Thymus (tissue), 11 donors: ENCODE results near the gene CPPED1. TPM values are rescaled to one million over a fixed set of nuclear protein-coding genes. Genes with fewer than 3 reads are reported as not detected.
A peak's percentile ranks its signal among the peaks of the same experiment; 100 is the strongest.

Experiments used
- DNase-seq, 9 donors: peaks; one replicate each; pipeline ENCODE4 v3.0.0-alpha.2; 2013; ENCODE audit warnings: low spot score in 9 of 9, low read depth in 6 of 9, missing footprints in 1 of 9
- H3K27ac ChIP-seq, 2 donors: one replicate each; pipeline ENCODE4 v1.5.1; 2013; ENCODE audit warnings: control low read depth in 1 of 2, low read depth in 1 of 2, low read length in 1 of 2, mild to moderate bottlenecking in 1 of 2, moderate library complexity in 1 of 2
- H3K27me3 ChIP-seq, 2 donors: one replicate each; pipeline ENCODE4 v1.5.1; 2013; ENCODE audit warnings: low read length in 1 of 2; ENCODE audit not compliant: control insufficient read depth in 2 of 2, insufficient read depth in 1 of 2
- H3K36me3 ChIP-seq, 2 donors: one replicate each; pipeline ENCODE4 v1.5.1; 2013; ENCODE audit warnings: low read length in 1 of 2, mild to moderate bottlenecking in 1 of 2, moderate library complexity in 1 of 2; ENCODE audit not compliant: control insufficient read depth in 2 of 2, insufficient read depth in 2 of 2
- H3K4me1 ChIP-seq, 2 donors: one replicate each; pipeline ENCODE4 v1.5.1; 2013; ENCODE audit warnings: low read length in 2 of 2; ENCODE audit not compliant: control insufficient read depth in 2 of 2, insufficient read depth in 2 of 2
- H3K4me3 ChIP-seq, 2 donors: one replicate each; pipeline ENCODE4 v1.5.1; 2013; ENCODE audit warnings: low read length in 2 of 2, control low read depth in 1 of 2, mild to moderate bottlenecking in 1 of 2
- H3K9me3 ChIP-seq, 2 donors: one replicate each; pipeline ENCODE4 v1.5.1; 2013; ENCODE audit warnings: low read length in 1 of 2, mild to moderate bottlenecking in 1 of 2; ENCODE audit not compliant: control insufficient read depth in 2 of 2, insufficient read depth in 1 of 2
- WGBS: extraction: QIAGEN DNeasy Blood & Tissue Kit; methylation state at CpG from one replicate; pipeline ENCODE4 v1.1.7; 2013; 5-methylcytosine and 5-hydroxymethylcytosine counted together
- polyA plus RNA-seq: library from polyadenylated mRNA; stranded (reverse); fragments of 200-250 nt; gene quantifications from one replicate; pipeline ENCODE4 v1.2.3, GENCODE V29; 2013
- total RNA-seq: library from RNA; stranded (reverse); fragments of 120-200 nt; gene quantifications from one replicate; pipeline ENCODE4 v1.2.4, GENCODE V29; 2013
- donor health status: healthy.

The CPPED1 gene
- total and polyA plus RNA-seq, 2 donors = 4.0 to 10.1 TPM

GRCh38 chr16:12679660-12680272 is 123.9 kb downstream of the CPPED1 start:
- no peaks in the 10 kb centered on the region for H3K9me3 ChIP-seq
- no peak overlapping the region for H3K4me3 ChIP-seq
- peaks cover 0 to 5% of the 10 kb centered on the region in 2 donors for H3K4me1 ChIP-seq
- no peak for DNase-seq
- no peaks in the 10 kb centered on the region for H3K36me3 ChIP-seq
- 97% methylated on average over 3 of the region's 3 CpGs for WGBS
- H3K27ac ChIP-seq = no peak overlapping the region
- no peaks in the 10 kb centered on the region for H3K27me3 ChIP-seq

- H3K4me3 ChIP-seq = no peak overlapping the region
- no peaks in the 10 kb centered on the region for H3K27me3 ChIP-seq
- no peak overlapping the region for H3K27ac ChIP-seq
- peaks cover 0 to 5% of the 10 kb centered on the region in 2 donors for H3K4me1 ChIP-seq
- no peaks in the 10 kb centered on the region for H3K9me3 ChIP-seq
- 96% methylated on average over 3 of the region's 3 CpGs for WGBS
- H3K36me3 ChIP-seq = no peaks in the 10 kb centered on the region
- no peak for DNase-seq
These were observed 124.7 kb downstream of the CPPED1 start for GRCh38 chr16:12678983-12679382.

GRCh38 chr16:12677502-12677901 is 126.2 kb downstream of the CPPED1 start:
- no peaks in the 10 kb centered on the region for H3K36me3 ChIP-seq
- H3K27ac ChIP-seq = no peak overlapping the region
- no peaks in the 10 kb centered on the region for H3K9me3 ChIP-seq
- WGBS = 32% methylated on average over 8 of the region's 8 CpGs
- peak in 5 of 9 donors; percentile 22 to 61 (median 37) for DNase-seq
- H3K27me3 ChIP-seq = no peaks in the 10 kb centered on the region
- no peak overlapping the region for H3K4me3 ChIP-seq
- H3K4me1 ChIP-seq = peaks cover 0 to 5% of the 10 kb centered on the region in 2 donors

- no peaks in the 10 kb centered on the region for H3K9me3 ChIP-seq
- no peak for DNase-seq
- no peak overlapping the region for H3K4me3 ChIP-seq
- H3K4me1 ChIP-seq = peaks cover 0 to 5% of the 10 kb centered on the region in 2 donors
- no peak overlapping the region for H3K27ac ChIP-seq
- WGBS = 39% methylated on average over 5 of the region's 5 CpGs
- no peaks in the 10 kb centered on the region for H3K36me3 ChIP-seq
- no peaks in the 10 kb centered on the region for H3K27me3 ChIP-seq
These were observed 127.8 kb downstream of the CPPED1 start for GRCh38 chr16:12675852-12676251.

GRCh38 chr16:12675046-12675445 is 128.6 kb downstream of the CPPED1 start:
- 67% methylated on average over 4 of the region's 4 CpGs for WGBS
- Histone ChIP-seq H3K4me3 (no peak overlapping the region), H3K4me1 (peaks cover 0 to 5% of the 10 kb centered on the region in 2 donors), H3K27ac (no peak overlapping the region), H3K27me3 (no peaks in the 10 kb centered on the region), H3K9me3 (no peaks in the 10 kb centered on the region), H3K36me3 (no peaks in the 10 kb centered on the region)
- no peak for DNase-seq

- 96% methylated on average over 5 of the region's 5 CpGs for WGBS
These were observed 129.2 kb downstream of the CPPED1 start for GRCh38 chr16:12674524-12674923.

GRCh38 chr16:12674071-12674470 is 129.6 kb downstream of the CPPED1 start:
- H3K9me3 ChIP-seq = no peaks in the 10 kb centered on the region
- DNase-seq = no peak
- WGBS = 93% methylated on average over 6 of the region's 6 CpGs
- H3K4me1 ChIP-seq = peaks cover 0 to 5% of the 10 kb centered on the region in 2 donors
- no peak overlapping the region for H3K4me3 ChIP-seq
- H3K36me3 ChIP-seq = no peaks in the 10 kb centered on the region
- H3K27me3 ChIP-seq = no peaks in the 10 kb centered on the region
- no peak overlapping the region for H3K27ac ChIP-seq

More at GRCh38 chr16:12674524-12674923, 129.2 kb downstream of the CPPED1 start:
- Histone ChIP-seq H3K9me3 (no peaks in the 10 kb centered on the region), H3K4me3 (no peak overlapping the region), H3K4me1 (peaks cover 0 to 5% of the 10 kb centered on the region in 2 donors), H3K27ac (no peak overlapping the region), H3K36me3 (no peaks in the 10 kb centered on the region), H3K27me3 (no peaks in the 10 kb centered on the region)
- no peak for DNase-seq

- 87% methylated on average over 10 of the region's 10 CpGs for WGBS
- peaks cover 0 to 5% of the 10 kb centered on the region in 2 donors for H3K4me1 ChIP-seq
- no peaks in the 10 kb centered on the region for H3K27me3 ChIP-seq
- H3K9me3 ChIP-seq = no peaks in the 10 kb centered on the region
- no peaks in the 10 kb centered on the region for H3K36me3 ChIP-seq
- no peak overlapping the region for H3K4me3 ChIP-seq
- no peak overlapping the region for H3K27ac ChIP-seq
- no peak for DNase-seq
These were observed 130.2 kb downstream of the CPPED1 start for GRCh38 chr16:12673466-12673865.

GRCh38 chr16:12672986-12673385 is 130.7 kb downstream of the CPPED1 start:
- no peak for DNase-seq
- peaks cover 0 to 5% of the 10 kb centered on the region in 2 donors for H3K4me1 ChIP-seq
- 95% methylated on average over 8 of the region's 8 CpGs for WGBS
- no peaks in the 10 kb centered on the region for H3K36me3 ChIP-seq
- H3K27ac ChIP-seq = no peak overlapping the region
- H3K4me3 ChIP-seq = no peak overlapping the region
- no peaks in the 10 kb centered on the region for H3K27me3 ChIP-seq
- H3K9me3 ChIP-seq = no peaks in the 10 kb centered on the region
